ENCODE results near the gene DAB2. TPM values are rescaled to one million over a fixed set of nuclear protein-coding genes. Genes with fewer than 3 reads are reported as not detected.
A peak's percentile ranks its signal among the peaks of the same experiment; 100 is the strongest.

The DAB2 gene
- total RNA-seq, 5 donors from 2014 or later (not counting 1 experiment from before 2014, with no cell fraction given), result 0.47 to 1.1 (median 0.78) TPM

DNA sequence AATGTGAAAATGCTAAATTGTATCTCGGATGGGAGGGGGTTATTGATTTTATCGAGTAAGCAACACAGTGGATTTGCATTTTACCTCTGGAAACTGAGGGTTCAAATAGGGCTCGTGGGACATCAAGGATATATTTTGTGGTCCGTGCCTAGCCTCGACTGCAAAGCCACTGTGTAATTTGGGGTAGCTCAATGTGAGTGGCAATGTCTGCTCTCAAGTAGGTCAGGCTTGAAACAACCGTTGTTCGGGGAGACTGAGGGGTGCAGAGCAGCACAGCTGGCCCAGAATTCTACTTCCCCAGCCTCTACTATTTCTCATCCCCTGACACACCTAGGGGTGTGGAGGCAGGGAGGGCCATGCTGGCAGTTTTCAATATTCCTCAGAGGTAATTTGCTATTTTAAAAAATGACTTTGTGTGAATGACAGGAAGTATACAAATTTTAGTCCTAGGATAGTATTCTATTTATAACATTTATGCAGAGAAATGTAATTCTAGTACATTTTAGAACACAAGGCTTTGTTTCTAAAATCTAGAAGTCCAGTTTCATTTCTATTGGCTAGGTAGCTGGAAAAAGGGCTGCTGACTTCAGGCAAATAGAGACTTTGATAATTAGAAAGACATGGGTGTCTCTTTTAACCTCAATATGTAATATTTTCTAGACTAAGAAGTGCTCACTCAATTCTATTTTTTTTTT, 1.4 kb upstream of the DAB2 start:
- peaks cover 0 to 20% of the 10 kb centered on the region in 2 experiments for H3K27me3 ChIP-seq (replicated peaks in 1 of 2; ENCODE audit: control insufficient read depth in 2 of 2, extremely low read depth in 1 of 2, insufficient read depth in 2 of 2, low read length in 1 of 2)
- peaks cover 0 to 13% of the 10 kb centered on the region in 2 experiments for H3K4me1 ChIP-seq (ENCODE audit: control insufficient read depth in 1 of 2, extremely low read depth in 1 of 2, insufficient read depth in 2 of 2, low read length in 2 of 2)
- no peak overlapping the region for H3K4me3 Mint-ChIP-seq
- DNase-seq, result no peak
- H3K27me3 Mint-ChIP-seq, result peaks cover 29 to 57% of the 10 kb centered on the region in 2 donors
- H3K27ac Mint-ChIP-seq, result no peak overlapping the region
- peaks cover 7 to 10% (median 8%) of the 10 kb centered on the region in 3 donors for H3K4me1 Mint-ChIP-seq
- H3K9me3 ChIP-seq, result no peaks in the 10 kb centered on the region
- H3K36me3 ChIP-seq (ENCODE audit: control insufficient read depth in 2 of 2, extremely low read depth in 1 of 2, insufficient read depth in 1 of 2, low read length in 1 of 2), result no peaks in the 10 kb centered on the region
- no peak for ATAC-seq (replicated peaks in 1 of 4)
- CTCF ChIA-PET, result no interaction called here
- no peaks in the 10 kb centered on the region for H3K36me3 Mint-ChIP-seq
- 88% methylated on average over 5 of the region's 7 CpGs for WGBS (ENCODE audit: insufficient coverage)
- H3K9me3 Mint-ChIP-seq, result no peaks in the 10 kb centered on the region
- H3K4me3 ChIP-seq (ENCODE audit: control insufficient read depth in 1 of 2, extremely low read depth in 1 of 2, low read length in 1 of 2), result no peak overlapping the region
- POLR2A ChIA-PET, result no interaction called here
- no peak overlapping the region for H3K27ac ChIP-seq (ENCODE audit: low read length)

DNA sequence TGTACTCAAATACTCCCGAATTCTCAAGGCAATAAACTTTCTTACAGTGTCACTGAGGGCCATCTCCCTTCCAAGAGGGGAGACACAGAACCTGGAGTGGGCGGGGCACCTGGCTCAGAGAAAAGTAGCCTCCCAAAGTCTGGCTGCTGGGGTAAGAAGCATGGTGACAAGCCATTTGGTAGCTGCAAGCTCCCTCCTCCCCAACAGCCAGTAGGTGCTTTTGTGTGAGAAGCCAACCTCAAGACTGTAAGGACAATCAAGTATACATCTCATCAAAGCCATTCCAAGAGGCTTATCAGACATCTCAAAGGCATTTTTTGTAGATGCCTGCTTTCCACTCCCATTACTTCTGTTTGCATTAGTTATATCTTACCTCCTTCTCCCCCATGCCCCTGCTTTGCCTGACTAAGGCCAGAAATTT, 1.4 kb downstream of the DAB2 start:
- WGBS (ENCODE audit: insufficient coverage), result no CpG with 5 or more reads among the region's 2 CpGs
- no peaks in the 10 kb centered on the region for H3K9me3 ChIP-seq
- peaks cover 0 to 17% of the 10 kb centered on the region in 2 experiments for H3K27me3 ChIP-seq (replicated peaks in 1 of 2; ENCODE audit: control insufficient read depth in 2 of 2, extremely low read depth in 1 of 2, insufficient read depth in 2 of 2, low read length in 1 of 2)
- ChIA-PET CTCF (interaction anchor here in 1 of 2 donors (1.0 kb wide), 1 partner anchor 206 kb away, joined by 3 read pairs; no protein-coding TSS in a partner anchor), POLR2A (no interaction called here)
- H3K36me3 ChIP-seq (ENCODE audit: control insufficient read depth in 2 of 2, extremely low read depth in 1 of 2, insufficient read depth in 1 of 2, low read length in 1 of 2), result no peaks in the 10 kb centered on the region
- peaks cover 29 to 39% of the 10 kb centered on the region in 2 donors for H3K27me3 Mint-ChIP-seq
- H3K4me1 Mint-ChIP-seq, result peaks cover 7 to 10% (median 8%) of the 10 kb centered on the region in 3 donors
- no peaks in the 10 kb centered on the region for H3K9me3 Mint-ChIP-seq
- no peak overlapping the region for H3K4me3 ChIP-seq (ENCODE audit: control insufficient read depth in 1 of 2, extremely low read depth in 1 of 2, low read length in 1 of 2)
- H3K36me3 Mint-ChIP-seq, result no peaks in the 10 kb centered on the region
- no peak for ATAC-seq (replicated peaks in 1 of 4)
- H3K27ac ChIP-seq (ENCODE audit: low read length), result no peak overlapping the region
- peaks cover 0 to 13% of the 10 kb centered on the region in 2 experiments for H3K4me1 ChIP-seq (ENCODE audit: control insufficient read depth in 1 of 2, extremely low read depth in 1 of 2, insufficient read depth in 2 of 2, low read length in 2 of 2)
- H3K4me3 Mint-ChIP-seq, result peak overlapping the region in 1 of 3 donors; percentile 12
- DNase-seq, result no peak
- peak overlapping the region in 1 of 2 donors; percentile 23 for H3K27ac Mint-ChIP-seq

DNA sequence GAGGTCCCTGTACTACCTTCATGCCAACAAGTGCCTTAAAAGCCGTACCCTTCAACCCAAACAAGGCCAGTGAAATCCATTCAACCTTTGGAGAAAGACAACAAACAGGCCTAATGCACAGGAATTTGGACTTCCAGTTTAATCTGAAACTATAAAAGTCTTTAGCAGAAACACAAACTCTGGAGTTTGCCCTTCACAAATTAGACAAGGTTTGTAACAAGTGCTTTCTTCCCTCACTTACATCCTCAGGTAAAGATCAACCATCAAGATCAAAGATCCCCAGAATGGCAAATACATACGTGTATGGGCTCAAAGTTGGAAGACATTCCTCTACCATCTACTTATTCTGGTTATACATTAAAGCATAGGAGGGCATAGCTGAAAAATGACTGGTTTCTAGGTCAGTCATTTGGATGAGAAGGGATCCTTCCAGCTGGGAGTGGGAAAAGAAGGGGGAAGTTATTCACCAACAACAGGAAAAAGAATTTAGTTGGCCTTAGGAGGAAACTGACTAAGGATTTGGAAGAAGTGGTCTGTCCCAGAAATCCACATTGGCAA, 2.0 kb downstream of the DAB2 start:
- POLR2A ChIA-PET, result no interaction called here
- no peaks in the 10 kb centered on the region for H3K9me3 Mint-ChIP-seq
- H3K9me3 ChIP-seq, result no peaks in the 10 kb centered on the region
- H3K4me1 Mint-ChIP-seq, result peaks cover 7 to 10% (median 8%) of the 10 kb centered on the region in 3 donors
- no peak for ATAC-seq (replicated peaks in 1 of 4)
- H3K36me3 Mint-ChIP-seq, result no peaks in the 10 kb centered on the region
- H3K4me1 ChIP-seq (ENCODE audit: control insufficient read depth in 1 of 2, extremely low read depth in 1 of 2, insufficient read depth in 2 of 2, low read length in 2 of 2), result peaks cover 0 to 13% of the 10 kb centered on the region in 2 experiments
- CTCF ChIA-PET, result no interaction called here
- no peak for DNase-seq
- peaks cover 28 to 39% of the 10 kb centered on the region in 2 donors for H3K27me3 Mint-ChIP-seq
- H3K27ac Mint-ChIP-seq, result no peak overlapping the region
- peaks cover 0 to 16% of the 10 kb centered on the region in 2 experiments for H3K27me3 ChIP-seq (replicated peaks in 1 of 2; ENCODE audit: control insufficient read depth in 2 of 2, extremely low read depth in 1 of 2, insufficient read depth in 2 of 2, low read length in 1 of 2)
- no peak overlapping the region for H3K27ac ChIP-seq (ENCODE audit: low read length)
- H3K4me3 Mint-ChIP-seq, result no peak overlapping the region
- H3K36me3 ChIP-seq (ENCODE audit: control insufficient read depth in 2 of 2, extremely low read depth in 1 of 2, insufficient read depth in 1 of 2, low read length in 1 of 2), result no peaks in the 10 kb centered on the region
- no peak overlapping the region for H3K4me3 ChIP-seq (ENCODE audit: control insufficient read depth in 1 of 2, extremely low read depth in 1 of 2, low read length in 1 of 2)
- WGBS (ENCODE audit: insufficient coverage), result 88% methylated on average over 1 of the region's 2 CpGs

DNA sequence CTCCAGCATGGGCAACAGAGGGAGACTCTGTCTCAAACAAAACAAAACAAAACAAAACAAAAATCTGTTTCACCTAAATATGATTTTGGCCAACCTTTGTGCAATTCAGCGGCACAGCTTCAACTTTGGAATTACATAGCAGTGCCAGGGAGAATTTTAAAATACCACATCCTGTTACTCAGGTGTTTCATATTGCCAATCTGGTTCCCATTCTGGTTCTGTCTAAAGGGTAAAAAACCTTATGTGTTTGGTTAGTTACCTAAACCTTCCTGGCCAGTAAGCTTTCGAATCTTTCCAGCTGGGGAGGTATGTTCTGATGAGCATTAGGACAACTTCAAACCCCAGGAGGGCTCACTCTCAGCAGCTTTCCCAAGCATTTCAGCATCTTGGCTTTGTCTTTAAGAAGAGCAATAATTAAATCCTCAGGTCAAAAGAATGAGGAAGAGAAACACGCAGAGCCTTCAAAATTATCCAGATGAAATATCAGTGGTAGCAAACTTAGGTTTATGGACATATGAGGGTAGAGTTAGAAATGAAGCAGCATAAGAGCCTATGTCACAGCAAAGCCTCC, 2.7 kb downstream of the DAB2 start:
- peaks cover 0 to 16% of the 10 kb centered on the region in 2 experiments for H3K27me3 ChIP-seq (replicated peaks in 1 of 2; ENCODE audit: control insufficient read depth in 2 of 2, extremely low read depth in 1 of 2, insufficient read depth in 2 of 2, low read length in 1 of 2)
- Mint-ChIP-seq H3K4me1 (peaks cover 7 to 10% (median 8%) of the 10 kb centered on the region in 3 donors), H3K27ac (no peak overlapping the region), H3K36me3 (no peaks in the 10 kb centered on the region), H3K27me3 (peaks cover 23 to 34% of the 10 kb centered on the region in 2 donors), H3K9me3 (no peaks in the 10 kb centered on the region), H3K4me3 (no peak overlapping the region)
- DNase-seq (no peak), ATAC-seq (replicated peaks in 1 of 4) (no peak)
- WGBS (ENCODE audit: insufficient coverage), result 80% methylated on average over 1 of the region's 3 CpGs
- POLR2A ChIA-PET, result no interaction called here
- peaks cover 0 to 13% of the 10 kb centered on the region in 2 experiments for H3K4me1 ChIP-seq (ENCODE audit: control insufficient read depth in 1 of 2, extremely low read depth in 1 of 2, insufficient read depth in 2 of 2, low read length in 2 of 2)
- CTCF ChIA-PET, result no interaction called here
- H3K9me3 ChIP-seq, result no peaks in the 10 kb centered on the region
- no peaks in the 10 kb centered on the region for H3K36me3 ChIP-seq (ENCODE audit: control insufficient read depth in 2 of 2, extremely low read depth in 1 of 2, insufficient read depth in 1 of 2, low read length in 1 of 2)
- H3K27ac ChIP-seq (ENCODE audit: low read length), result no peak overlapping the region
- no peak overlapping the region for H3K4me3 ChIP-seq (ENCODE audit: control insufficient read depth in 1 of 2, extremely low read depth in 1 of 2, low read length in 1 of 2)

DNA sequence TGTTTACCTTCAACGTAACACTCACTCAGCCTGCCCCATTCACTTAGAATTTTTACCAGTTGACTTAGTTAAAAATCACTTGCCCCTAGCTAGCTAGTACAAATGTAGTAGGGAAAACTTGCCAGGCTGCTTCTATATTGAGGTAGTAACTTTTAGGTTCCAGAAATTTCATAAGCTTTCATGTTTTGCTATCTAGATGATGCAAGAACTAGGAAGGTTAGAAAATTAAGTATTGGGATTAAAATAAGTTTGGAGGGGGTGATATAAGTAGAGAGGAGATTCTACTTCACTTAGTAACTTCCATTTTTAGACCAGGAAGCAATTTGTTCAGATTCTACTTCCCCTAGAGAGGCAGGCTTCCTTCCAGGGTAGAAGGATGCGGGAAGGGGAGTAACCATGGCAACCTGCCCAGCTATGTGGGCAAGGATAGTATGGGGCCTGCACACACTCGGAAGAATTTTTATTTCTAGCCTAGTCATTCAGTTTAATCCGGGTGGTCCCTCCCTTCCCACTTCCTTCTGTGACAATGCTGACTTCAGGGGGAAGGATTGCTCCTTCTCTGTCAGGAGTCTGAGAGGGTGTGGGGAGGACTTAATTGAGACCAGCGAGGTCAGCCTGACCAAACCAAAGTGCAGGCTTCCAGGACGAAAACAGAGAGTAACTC, 4.2 kb downstream of the DAB2 start:
- H3K27ac ChIP-seq (ENCODE audit: low read length), result no peak overlapping the region
- Mint-ChIP-seq H3K27me3 (peaks cover 10 to 19% of the 10 kb centered on the region in 2 donors), H3K9me3 (no peaks in the 10 kb centered on the region), H3K4me1 (peaks cover 7 to 10% (median 8%) of the 10 kb centered on the region in 3 donors), H3K27ac (no peak overlapping the region), H3K4me3 (no peak overlapping the region), H3K36me3 (no peaks in the 10 kb centered on the region)
- H3K36me3 ChIP-seq (ENCODE audit: control insufficient read depth in 2 of 2, extremely low read depth in 1 of 2, insufficient read depth in 1 of 2, low read length in 1 of 2), result no peaks in the 10 kb centered on the region
- WGBS (ENCODE audit: insufficient coverage), result no CpG with 5 or more reads among the region's 6 CpGs
- H3K4me1 ChIP-seq (ENCODE audit: control insufficient read depth in 1 of 2, extremely low read depth in 1 of 2, insufficient read depth in 2 of 2, low read length in 2 of 2), result peaks cover 0 to 13% of the 10 kb centered on the region in 2 experiments
- no peak for DNase-seq
- peaks cover 0 to 13% of the 10 kb centered on the region in 2 experiments for H3K27me3 ChIP-seq (replicated peaks in 1 of 2; ENCODE audit: control insufficient read depth in 2 of 2, extremely low read depth in 1 of 2, insufficient read depth in 2 of 2, low read length in 1 of 2)
- ChIA-PET CTCF (no interaction called here), POLR2A (interaction anchor here (0.5 to 0.6 kb wide), 2 partner anchors 107 to 273 kb away, joined by 3 to 10 read pairs; no protein-coding TSS in a partner anchor)
- H3K9me3 ChIP-seq, result no peaks in the 10 kb centered on the region
- H3K4me3 ChIP-seq (ENCODE audit: control insufficient read depth in 1 of 2, extremely low read depth in 1 of 2, low read length in 1 of 2), result no peak overlapping the region
- no peak for ATAC-seq (replicated peaks in 1 of 4)

DNA sequence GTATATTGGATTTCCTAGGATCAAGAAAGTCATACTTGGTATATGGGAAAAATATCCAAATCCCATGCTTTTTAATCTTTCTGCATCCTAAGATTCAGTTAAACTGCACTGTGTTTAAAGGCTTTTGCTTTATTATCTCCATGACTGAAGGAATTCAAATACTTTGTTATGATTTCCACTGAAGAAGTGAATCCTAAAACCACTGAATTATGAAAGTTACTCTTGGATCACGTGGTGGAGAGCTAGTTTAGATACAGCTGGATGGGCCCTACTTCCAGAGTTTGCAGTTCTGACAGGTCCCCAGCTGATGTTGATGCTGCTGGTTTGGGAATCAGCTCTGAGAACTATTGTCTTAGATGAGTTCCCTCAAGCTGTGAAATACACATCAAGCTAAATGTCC, 5.0 kb downstream of the DAB2 start:
- Mint-ChIP-seq H3K9me3 (no peaks in the 10 kb centered on the region), H3K36me3 (no peaks in the 10 kb centered on the region), H3K27me3 (peaks cover 10 to 13% of the 10 kb centered on the region in 2 donors), H3K4me3 (no peak overlapping the region), H3K4me1 (peaks cover 2 to 4% (median 2%) of the 10 kb centered on the region in 3 donors), H3K27ac (no peak overlapping the region)
- Histone ChIP-seq H3K27me3 (replicated peaks in 1 of 2; ENCODE audit: control insufficient read depth in 2 of 2, extremely low read depth in 1 of 2, insufficient read depth in 2 of 2, low read length in 1 of 2) (peaks cover 0 to 7% of the 10 kb centered on the region in 2 experiments), H3K27ac (ENCODE audit: low read length) (no peak overlapping the region), H3K36me3 (ENCODE audit: control insufficient read depth in 2 of 2, extremely low read depth in 1 of 2, insufficient read depth in 1 of 2, low read length in 1 of 2) (no peaks in the 10 kb centered on the region), H3K4me3 (ENCODE audit: control insufficient read depth in 1 of 2, extremely low read depth in 1 of 2, low read length in 1 of 2) (no peak overlapping the region), H3K9me3 (no peaks in the 10 kb centered on the region), H3K4me1 (ENCODE audit: control insufficient read depth in 1 of 2, extremely low read depth in 1 of 2, insufficient read depth in 2 of 2, low read length in 2 of 2) (peaks cover 0 to 8% of the 10 kb centered on the region in 2 experiments)
- ChIA-PET CTCF (no interaction called here), POLR2A (no interaction called here)
- whole genome bisulfite sequencing (ENCODE audit: insufficient coverage), result no CpG with 5 or more reads among the region's 1 CpG
- no peak for ATAC-seq (replicated peaks in 1 of 4)
- DNase-seq, result no peak
